Ectodermal cell (in vitro differentiated cells): Measurements from ENCODE around the gene LY6G6F.

ENCODE experiments used
- H3K27ac ChIP-seq: 2 replicates; pipeline ENCODE4 v1.7.0; 2013; ENCODE audit warnings: mild to moderate bottlenecking, low read depth, low read length; ENCODE audit not compliant: insufficient read depth, poor library complexity, severe bottlenecking
- H3K27me3 ChIP-seq: 2 replicates; pipeline ENCODE4 v1.7.0; 2013; ENCODE audit warnings: mild to moderate bottlenecking, low read length; ENCODE audit not compliant: insufficient read depth, control insufficient read depth, poor library complexity, severe bottlenecking
- H3K36me3 ChIP-seq: one replicate; pipeline ENCODE4 v1.7.0; 2013; ENCODE audit warnings: low read length; ENCODE audit not compliant: control insufficient read depth, insufficient read depth
- H3K4me1 ChIP-seq: one replicate; pipeline ENCODE4 v1.7.0; 2013; ENCODE audit warnings: low read length; ENCODE audit not compliant: control insufficient read depth, insufficient read depth
- H3K4me3 ChIP-seq: 2 replicates; pipeline ENCODE4 v1.7.0; 2013; ENCODE audit warnings: low read depth, low read length, control low read depth; ENCODE audit not compliant: insufficient read depth
- H3K9me3 ChIP-seq: 2 replicates; pipeline ENCODE4 v1.7.0; 2013; ENCODE audit warnings: mild to moderate bottlenecking, low read length, moderate library complexity; ENCODE audit not compliant: control insufficient read depth
- WGBS, 2 experiments: methylation state at CpG; one replicate each; pipeline ENCODE4 v1.1.7; 2013; ENCODE audit warnings: missing lambda C conversion rate in 2 of 2; 5-methylcytosine and 5-hydroxymethylcytosine counted together

Gene LY6G6F

DNA sequence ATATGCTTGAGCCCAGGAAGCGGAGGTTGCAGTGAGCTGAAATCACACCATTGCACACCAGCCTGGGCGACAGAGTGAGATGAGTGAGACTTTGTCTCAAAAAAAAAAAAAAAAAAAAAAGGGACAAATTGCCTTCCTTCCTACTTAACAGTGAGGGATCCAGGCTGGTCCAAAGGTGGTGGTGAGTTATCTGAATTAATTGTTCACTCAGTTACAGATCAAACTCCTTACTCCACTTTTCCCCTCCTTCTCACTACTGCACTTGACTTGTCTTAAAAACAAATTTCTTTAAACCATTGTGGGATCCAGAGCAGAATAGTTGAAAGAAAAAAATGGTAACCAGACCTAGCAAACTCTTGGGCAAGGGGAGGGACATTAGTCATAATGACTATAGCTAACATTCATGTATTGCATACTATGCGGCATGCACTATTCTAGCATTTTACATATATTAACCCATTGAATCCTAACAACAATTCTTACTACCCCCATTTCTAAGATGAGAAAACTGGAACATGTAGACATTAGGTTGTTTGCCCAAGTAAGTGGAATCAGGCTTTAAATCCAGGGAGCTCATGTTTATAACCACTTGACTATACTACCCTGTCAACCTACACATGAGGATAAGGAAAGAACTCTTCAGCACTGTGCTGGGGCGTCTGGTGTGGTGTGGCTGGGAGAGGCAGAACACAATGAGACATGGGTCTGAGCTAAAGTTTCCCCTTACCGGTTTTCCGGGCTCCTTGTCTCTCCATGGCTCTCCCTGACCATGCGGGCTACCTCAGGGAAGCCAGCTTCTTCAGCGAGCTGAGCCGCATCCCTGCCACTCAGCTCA, 43.3 kb upstream of the LY6G6F start:
- H3K4me1 ChIP-seq, result peaks cover 31% of the 10 kb centered on the region
- 88 to 89% methylated on average over 9 of the region's 9 CpGs for WGBS, 2 experiments
- H3K27ac ChIP-seq, result no peak overlapping the region

DNA sequence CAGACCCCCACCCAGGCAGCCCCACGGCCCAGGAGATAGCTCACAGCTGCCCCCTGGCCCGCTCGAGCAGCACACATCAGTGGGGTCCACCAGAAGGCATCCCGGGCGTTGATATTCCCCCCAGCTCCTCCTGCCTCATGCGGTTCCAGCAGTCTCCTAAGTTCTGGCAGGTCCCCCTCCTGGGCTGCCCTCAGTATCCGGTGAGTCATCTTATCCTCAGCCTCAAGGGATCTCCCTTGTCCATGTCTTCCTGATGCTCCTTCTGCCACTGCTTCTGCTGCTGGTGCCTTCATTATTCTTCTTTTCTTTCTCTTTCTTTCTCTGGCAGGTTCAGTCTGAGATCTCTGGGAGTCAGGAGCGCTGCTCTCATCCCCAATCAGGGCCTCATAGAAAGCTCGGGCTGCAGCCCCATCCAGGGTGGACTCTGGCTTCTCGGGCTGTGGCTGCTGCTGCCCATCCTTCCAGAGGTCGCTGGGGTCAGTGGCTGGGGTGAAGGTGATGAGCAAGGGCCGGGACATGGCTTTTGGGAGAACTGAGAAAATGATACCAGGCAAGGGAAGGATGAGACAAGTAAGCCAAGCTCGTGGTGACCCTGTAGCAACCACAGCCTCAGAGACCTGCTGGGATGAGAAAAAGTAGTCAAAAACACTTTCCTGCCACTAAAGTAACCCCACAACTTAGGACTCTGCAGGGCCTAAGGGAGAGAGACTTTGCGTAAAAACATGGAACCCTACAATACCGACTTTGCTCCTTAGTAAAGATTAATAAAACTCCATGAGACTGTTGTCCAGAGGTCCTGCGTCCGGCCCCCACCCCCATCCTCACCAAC, 42.5 kb upstream of the LY6G6F start:
- H3K36me3 ChIP-seq, result peaks cover 17% of the 10 kb centered on the region
- H3K9me3 ChIP-seq, result no peaks in the 10 kb centered on the region
- 44 to 46% methylated on average over 17 of the region's 17 CpGs for WGBS, 2 experiments
- peaks cover 22% of the 10 kb centered on the region for H3K4me1 ChIP-seq
- H3K4me3 ChIP-seq, result peak overlapping the region; percentile 74
- no peaks in the 10 kb centered on the region for H3K27me3 ChIP-seq
- peak overlapping the region; percentile 94 for H3K27ac ChIP-seq

More for the DNA sequence above, 43.3 kb upstream of the LY6G6F start:
- Histone ChIP-seq H3K9me3 (no peaks in the 10 kb centered on the region), H3K36me3 (peaks cover 10% of the 10 kb centered on the region), H3K27me3 (no peaks in the 10 kb centered on the region), H3K4me3 (peak overlapping the region; percentile 74)

DNA sequence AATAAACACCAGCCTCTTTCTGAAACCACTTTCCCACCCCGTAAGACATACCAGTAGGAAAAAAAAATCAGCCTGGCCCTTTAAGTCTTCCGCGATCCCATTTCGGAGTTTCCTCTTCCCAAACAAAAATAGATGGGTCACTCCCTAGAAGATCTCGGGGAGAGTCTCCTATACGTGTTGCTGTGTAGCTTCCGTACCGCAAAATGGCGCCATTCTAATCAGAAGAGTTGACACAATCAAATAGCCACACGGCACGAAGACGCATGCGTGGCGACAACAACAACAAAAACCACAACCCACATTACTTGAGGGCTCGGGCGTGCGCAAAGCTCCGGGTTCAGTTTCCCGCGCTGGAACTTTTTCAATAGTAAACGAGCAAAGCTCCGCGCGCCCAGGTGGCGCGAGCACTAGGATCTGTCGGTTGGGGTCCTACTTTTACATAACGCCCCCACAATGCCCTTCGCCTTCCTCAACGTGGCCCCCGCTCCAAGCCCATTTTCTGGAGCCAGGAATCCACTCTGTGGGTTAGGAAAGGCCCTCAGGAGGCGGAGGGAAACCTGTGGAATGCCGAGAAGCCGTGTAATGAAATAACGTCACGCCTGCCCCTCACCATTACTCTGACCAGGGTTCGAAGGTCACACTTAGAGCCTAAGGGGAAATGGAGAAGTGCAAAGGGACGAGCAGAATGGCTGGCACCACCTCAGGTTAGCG, 41.7 kb upstream of the LY6G6F start, which contains the start of gene GPANK1:
Gene GPANK1, minus strand, starts transcription at position 208 of the 711 bp plus-strand sequence. CDS start 519 bp downstream, outside the sequence.
- WGBS, 2 experiments, result 0% methylated on average over 39 of the region's 39 CpGs
- Histone ChIP-seq H3K27me3 (no peaks in the 10 kb centered on the region), H3K36me3 (peaks cover 25% of the 10 kb centered on the region), H3K4me3 (peak within 1 kb of the TSS; percentile 74), H3K4me1 (peaks cover 16% of the 10 kb centered on the region), H3K9me3 (no peaks in the 10 kb centered on the region), H3K27ac (peak within 1 kb of the TSS; percentile 94)

DNA sequence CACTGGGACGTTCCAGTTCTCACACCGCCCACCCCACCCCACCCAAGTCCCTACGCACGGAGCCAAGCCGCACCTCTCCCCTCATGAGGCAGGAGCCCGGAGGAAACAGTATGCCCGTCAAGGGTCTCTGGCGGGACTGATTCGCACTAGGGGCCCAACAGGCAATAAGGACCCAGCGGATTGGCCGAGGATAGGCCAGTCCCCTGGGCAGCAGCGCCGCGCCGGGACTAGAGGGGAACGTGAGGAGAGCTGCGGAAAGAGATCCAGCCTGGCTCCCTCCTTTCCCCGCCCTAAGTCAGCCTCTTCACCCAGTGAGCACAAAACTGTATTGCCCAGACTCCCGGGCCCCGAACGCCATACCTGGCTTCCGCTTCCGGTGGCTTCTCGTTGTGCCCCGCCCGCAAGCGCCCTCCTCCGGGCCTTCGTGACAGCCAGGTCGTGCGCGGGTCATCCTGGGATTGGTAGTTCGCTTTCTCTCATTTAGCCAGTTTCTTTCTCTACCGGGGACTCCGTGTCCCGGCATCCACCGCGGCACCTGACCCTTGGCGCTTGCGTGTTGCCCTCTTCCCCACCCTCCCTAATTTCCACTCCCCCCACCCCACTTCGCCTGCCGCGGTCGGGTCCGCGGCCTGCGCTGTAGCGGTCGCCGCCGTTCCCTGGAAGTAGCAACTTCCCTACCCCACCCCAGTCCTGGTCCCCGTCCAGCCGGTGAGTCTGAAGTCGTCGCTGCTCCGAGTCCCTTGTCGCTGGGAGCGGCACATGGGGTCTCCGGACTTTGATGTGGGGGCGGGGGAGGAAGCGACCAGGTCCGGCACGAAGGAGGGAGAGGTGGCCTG, 40.9 kb upstream of the LY6G6F start, which contains the start of gene CSNK2B:
Gene CSNK2B, plus strand, starts transcription at position 580 of the 836 bp plus-strand sequence. CDS start 752 bp downstream, outside the sequence.
- Histone ChIP-seq H3K27ac (peak within 1 kb of the TSS; percentile 94), H3K4me1 (peaks cover 16% of the 10 kb centered on the region), H3K36me3 (peaks cover 32% of the 10 kb centered on the region), H3K4me3 (peak within 1 kb of the TSS; percentile 74), H3K27me3 (no peaks in the 10 kb centered on the region), H3K9me3 (no peaks in the 10 kb centered on the region)
- whole genome bisulfite sequencing, 2 experiments, result 0% methylated on average over 63 of the region's 63 CpGs

DNA sequence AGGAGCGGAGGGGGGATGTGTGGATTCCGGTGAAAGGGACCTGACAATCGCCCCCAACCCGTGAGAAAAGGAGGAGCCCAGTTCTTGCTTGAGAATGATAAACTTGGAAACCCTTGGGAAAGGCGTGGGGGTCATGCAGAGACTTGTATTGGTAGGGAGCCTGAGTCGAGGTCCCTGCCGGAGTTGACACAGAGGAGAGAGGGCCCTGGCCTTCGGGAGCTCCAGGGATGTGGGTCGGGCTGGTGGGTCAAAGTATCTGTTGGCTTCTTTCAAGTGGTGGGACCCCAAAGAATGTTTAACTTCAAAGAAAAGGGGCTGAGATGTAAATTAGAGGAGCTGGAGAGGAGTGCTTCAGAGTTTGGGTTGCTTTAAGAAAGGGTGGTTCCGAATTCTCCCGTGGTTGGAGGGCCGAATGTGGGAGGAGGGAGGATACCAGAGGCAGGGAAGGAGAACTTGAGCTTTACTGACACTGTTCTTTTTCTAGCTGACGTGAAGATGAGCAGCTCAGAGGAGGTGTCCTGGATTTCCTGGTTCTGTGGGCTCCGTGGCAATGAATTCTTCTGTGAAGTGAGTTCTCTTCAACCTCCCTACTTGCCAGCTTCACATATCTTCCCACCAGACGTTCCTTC, 40.2 kb upstream of the LY6G6F start:
- H3K9me3 ChIP-seq, result no peaks in the 10 kb centered on the region
- WGBS, 2 experiments, result 15 to 17% methylated on average over 15 of the region's 15 CpGs
- H3K4me3 ChIP-seq, result peak overlapping the region; percentile 74
- peaks cover 38% of the 10 kb centered on the region for H3K36me3 ChIP-seq
- no peak overlapping the region for H3K27ac ChIP-seq
- no peaks in the 10 kb centered on the region for H3K27me3 ChIP-seq
- peaks cover 16% of the 10 kb centered on the region for H3K4me1 ChIP-seq

DNA sequence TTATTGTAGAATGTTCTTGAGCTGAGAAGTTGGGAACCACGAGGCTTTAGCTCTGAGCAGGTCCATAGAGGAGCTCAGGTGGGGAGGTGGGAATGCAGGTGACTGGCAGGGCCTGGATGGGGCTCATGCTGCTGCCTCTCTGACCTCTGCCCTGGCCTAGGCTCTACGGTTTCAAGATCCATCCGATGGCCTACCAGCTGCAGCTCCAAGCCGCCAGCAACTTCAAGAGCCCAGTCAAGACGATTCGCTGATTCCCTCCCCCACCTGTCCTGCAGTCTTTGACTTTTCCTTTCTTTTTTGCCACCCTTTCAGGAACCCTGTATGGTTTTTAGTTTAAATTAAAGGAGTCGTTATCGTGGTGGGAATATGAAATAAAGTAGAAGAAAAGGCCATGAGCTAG, 37.0 kb upstream of the LY6G6F start, which contains the start of gene LY6G5B:
Gene LY6G5B, plus strand, starts transcription at position 301 of the 400 bp plus-strand sequence. CDS start 975 bp downstream, outside the sequence.
- no peak within 1 kb of the TSS for H3K27ac ChIP-seq
- no peak within 1 kb of the TSS for H3K4me3 ChIP-seq
- H3K4me1 ChIP-seq, result no peaks in the 10 kb centered on the region
- H3K36me3 ChIP-seq, result peaks cover 46% of the 10 kb centered on the region
- H3K9me3 ChIP-seq, result no peaks in the 10 kb centered on the region
- WGBS, 2 experiments, result 90 to 92% methylated on average over 8 of the region's 8 CpGs
- no peaks in the 10 kb centered on the region for H3K27me3 ChIP-seq

DNA sequence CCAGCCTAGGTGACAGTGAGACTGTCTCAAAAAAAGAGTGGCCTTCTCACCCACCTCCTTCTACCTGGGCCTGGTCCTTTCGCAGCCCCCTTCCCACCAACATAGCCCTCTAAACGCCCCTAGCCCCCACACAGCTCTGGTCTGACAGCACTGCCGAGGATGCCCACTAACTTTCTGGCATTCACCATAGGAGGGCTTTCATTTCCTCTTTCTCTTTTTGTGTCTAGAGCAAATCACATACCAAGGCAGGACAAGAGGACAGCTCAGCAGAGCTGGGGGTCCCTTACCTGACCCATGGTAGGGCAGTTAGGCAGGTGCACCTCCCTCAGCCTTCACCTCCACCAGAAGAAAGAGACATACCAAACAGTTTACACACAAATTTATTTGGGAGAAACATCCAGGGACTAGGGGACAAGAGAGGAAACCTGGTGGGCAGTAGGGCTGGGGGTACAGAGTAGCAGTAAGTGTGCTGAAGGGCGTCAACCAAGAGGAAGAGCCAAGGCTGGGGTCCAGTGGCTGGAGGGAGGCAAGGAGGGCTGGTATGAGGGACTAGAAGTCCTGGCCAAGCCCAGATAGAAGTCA, 30.3 kb upstream of the LY6G6F start:
- 79 to 88% methylated on average over 4 of the region's 4 CpGs for WGBS, 2 experiments
- peaks cover 8% of the 10 kb centered on the region for H3K36me3 ChIP-seq
- no peak overlapping the region for H3K4me3 ChIP-seq
- H3K27me3 ChIP-seq, result peaks cover 11% of the 10 kb centered on the region
- no peak overlapping the region for H3K27ac ChIP-seq
- H3K4me1 ChIP-seq, result no peaks in the 10 kb centered on the region
- H3K9me3 ChIP-seq, result no peaks in the 10 kb centered on the region

DNA sequence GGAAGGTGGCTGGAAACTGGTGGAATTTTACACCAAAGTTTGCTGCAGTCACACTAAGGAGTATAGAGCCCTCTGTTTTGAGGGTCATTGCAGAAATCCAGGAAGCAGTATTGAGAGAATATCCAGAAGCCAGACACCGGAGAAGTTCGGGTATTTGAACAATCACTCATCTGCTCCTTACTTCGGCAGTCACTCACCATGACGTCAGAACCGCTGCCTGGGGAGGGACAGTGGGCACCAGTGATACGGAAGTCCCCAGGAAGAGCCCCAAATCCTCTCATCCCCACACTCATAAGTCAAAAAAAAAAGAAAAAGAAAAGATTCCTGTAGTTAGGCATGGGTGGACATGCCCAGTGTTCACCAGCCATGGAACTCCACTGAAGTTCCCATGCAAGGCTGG, 29.8 kb upstream of the LY6G6F start:
- Histone ChIP-seq H3K4me3 (no peak overlapping the region), H3K27me3 (peaks cover 16% of the 10 kb centered on the region), H3K9me3 (no peaks in the 10 kb centered on the region), H3K36me3 (peaks cover 3% of the 10 kb centered on the region), H3K27ac (no peak overlapping the region), H3K4me1 (no peaks in the 10 kb centered on the region)
- 80 to 84% methylated on average over 6 of the region's 6 CpGs for WGBS, 2 experiments
